RKO (cell line): ENCODE data around the gene ITGB5.
"Not testable (repeated sequence)": the region's sequence is repeated elsewhere in the genome, so short reads cannot be mapped to it uniquely, and the experiment has no call there.

Experiments used
- DNase-seq: peaks from one replicate; pipeline ENCODE4 v3.0.0-alpha.2; 2016; ENCODE audit warnings: low spot score

ITGB5 gene

DNA sequence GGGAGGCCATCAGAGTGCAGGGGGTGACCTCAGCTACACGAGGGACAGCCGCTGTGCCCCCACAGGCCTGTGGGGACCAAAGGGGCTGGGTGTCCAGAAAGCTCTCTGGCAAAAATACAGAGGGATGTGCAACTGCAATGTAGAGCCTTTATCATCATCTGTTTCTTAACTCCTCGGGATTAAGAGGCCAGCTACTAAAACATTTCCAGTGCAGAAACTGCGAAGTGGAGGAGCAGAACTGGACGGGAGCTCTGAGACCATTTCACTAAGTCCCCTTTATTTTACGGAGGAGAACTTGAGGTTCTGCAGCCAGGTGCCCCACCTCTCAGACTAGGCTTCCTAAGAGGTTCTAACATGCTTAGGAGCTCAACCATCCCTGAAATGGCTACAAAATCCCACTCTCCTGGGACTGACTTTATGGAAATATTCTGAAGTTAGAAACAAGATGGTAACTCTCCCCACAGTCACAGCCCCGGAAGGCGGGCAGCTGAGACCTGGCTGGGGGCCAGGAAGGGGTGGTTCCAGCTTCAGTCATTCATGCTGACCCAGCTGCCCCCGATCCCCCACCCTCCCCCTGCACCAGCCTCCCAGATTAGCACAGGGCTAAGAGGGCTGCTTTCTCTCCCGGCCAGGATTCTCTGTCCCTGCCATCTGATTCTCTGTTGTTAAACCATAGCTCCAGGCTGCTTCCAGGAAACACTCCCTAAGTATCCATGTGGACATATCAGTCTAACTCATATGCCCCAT is 116.7 kb downstream of the ITGB5 start:
- DNase-seq = no peak

DNA sequence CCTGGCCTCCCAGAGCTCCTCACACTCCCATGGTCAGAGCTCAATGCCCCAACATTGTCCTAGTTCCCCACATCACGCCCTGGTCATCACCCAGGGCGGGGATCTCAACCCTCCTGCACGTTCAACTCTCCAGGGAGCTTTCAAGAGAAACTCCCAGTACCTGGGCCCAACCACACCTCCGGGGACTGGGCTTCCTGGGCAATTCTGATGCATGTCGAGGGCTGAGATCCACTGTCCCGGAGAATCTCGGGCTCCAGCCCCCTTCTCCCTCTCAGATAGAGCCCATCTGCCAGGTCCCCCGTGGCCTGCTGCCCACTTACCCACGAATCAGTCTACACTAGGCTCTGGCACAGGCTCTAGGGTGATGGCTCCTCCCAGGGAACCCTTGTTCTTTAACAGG is 117.7 kb downstream of the ITGB5 start:
- no peak for DNase-seq

DNA sequence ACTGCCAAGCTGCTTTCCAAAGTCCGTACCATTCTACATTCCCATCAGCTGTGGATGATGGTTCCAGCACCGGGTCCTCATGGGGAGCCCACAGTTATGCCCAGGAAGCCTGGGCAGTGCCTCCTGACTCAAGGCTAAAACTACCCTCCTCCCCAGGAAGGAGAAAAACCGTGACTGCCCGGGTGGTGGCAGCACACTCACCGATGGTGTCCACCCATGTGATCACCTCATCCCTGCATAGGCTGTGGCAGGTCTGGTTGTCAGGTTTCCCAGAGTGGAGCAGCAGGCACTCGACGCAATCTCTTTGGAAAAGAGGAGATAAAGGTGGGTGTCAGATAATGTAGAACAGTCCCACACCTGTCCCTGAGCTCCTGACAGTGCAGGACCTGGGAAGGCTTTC is 118.4 kb downstream of the ITGB5 start:
- DNase-seq = no peak

DNA sequence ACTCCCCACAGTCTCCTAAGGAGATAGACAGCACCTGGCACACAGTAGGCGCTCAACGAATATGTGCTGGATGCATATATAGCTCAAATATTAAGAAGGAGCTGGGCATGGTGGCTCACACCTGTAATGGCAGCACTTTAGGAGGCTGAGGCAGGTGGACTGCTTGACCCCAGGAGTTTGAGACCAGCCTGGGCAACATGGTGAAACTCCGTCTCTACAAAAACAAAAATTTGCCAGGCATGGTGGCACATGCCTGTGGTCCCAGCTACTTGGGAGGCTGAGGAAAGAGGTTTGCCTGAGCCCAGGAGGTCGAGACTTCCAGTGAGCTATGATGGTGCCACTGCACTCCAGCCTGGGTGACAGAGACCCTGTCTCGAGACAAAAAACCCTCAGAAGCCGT is 119.5 kb downstream of the ITGB5 start:
- no peak for DNase-seq

DNA sequence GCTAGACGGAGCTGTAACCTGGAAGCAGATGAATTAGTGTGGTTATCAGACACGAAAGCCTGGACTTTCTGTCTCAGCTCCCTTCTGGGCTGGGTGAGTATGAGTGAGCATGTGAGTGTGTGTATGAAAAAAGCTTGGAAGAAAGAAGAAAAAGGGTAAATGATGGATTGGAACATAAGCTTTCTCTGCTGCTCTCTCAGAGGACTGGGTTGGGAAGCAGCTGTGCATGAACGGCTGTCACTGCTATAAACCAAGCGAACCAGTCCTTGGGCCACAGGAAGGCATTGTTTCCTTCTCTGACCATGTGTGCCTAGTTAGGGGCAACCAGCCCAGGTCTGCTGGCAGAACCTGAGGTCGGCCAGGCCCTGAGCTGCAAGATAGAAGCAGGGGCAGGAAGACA is 119.9 kb downstream of the ITGB5 start:
- DNase-seq = no peak

DNA sequence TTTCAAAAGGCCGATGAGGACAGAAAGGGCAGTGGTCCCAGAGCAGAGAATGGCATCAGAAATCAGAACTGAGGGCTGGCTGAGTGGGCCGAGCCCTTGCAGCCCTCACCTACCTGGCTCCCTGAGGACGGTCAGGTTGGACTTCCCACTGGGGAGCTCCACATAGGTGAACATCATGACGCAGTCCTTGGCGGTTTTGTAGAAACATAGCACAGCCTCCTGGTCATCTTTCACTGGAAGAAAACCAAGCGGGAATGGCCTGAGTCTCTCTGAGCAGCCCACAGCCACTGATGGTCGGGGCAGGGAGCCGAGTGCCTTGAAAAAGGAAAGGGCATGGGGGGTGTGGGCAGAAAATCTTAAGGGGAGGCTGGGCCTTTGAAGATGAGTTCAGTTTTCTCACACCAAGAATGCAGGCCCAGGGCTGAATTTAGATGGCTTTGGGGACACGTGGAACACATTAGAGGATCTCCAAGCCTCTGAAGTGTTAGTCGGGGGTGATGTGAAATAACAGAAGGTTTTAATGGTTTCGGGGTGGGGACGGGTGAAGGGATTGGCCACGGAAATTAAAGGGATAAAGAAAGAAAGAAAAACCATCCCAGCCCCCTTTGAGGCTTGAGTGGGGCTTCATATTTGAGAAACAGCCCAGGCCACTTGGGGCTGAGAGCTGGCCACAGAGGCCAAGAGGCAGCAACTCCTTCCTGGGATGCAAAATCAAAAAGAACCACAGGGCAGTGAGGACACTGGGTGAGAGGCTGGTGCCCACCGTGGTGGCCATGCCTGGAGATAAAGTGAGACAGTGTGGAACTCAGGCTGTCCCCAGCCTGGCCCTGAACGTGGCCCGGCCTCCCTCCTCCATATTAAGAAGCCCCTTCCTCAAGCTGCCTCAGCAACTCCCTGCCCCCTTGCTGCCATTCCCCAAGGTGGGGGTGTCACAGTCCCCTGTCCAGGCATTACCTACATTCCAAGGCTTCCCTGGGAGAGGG is 120.8 kb downstream of the ITGB5 start:
- DNase-seq = no peak

DNA sequence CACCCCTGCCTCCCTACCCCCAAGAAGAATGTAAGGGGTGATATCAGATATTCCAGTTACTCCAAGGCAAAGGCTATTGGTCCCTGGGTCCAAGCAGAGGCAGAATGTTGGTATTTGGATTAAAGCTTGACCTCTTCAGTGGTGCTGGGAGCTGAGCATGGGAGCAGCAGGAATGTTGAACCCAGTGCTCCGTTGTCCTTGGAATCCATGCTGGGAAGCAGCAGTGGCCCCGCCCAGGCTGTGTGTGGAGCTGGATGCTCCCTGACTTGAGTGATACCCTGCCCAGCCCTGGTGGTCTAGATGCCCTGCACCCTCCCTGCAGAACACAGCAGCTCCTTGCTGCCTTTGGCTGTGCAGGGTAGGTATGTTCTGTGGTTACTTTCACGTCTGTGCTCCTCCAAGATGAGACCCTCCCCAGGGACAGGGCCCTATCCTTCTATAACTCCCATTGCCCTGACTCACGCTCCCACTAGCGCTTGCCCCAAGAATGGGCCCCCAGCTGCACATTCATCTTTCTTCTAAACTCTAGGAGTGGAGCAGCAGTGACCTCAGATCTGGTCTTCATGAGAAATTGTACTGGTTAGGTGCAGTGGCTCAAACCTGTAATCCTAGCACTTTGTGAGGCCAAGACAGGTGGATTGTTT is 121.8 kb downstream of the ITGB5 start:
- DNase-seq = no peak

DNA sequence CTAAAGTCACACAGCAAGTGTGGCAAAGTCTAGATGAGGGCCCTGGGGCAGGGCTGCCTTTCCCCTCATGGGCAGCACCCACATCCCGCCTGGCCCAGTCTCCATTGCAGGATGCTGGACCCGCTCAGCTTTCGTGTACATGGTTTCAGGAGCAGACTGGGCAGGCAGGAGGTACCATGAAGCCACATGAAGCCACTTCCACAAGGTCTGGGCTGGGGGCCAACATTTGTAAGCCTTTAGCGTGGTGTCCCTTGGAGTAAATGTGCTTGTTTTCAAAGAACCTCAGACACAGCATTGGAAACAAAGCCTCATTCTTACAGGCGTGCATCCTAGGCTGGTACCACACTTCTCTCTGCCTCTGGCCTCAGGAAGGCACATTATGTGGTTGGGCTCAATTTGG is 122.4 kb downstream of the ITGB5 start:
- DNase-seq = no peak

DNA sequence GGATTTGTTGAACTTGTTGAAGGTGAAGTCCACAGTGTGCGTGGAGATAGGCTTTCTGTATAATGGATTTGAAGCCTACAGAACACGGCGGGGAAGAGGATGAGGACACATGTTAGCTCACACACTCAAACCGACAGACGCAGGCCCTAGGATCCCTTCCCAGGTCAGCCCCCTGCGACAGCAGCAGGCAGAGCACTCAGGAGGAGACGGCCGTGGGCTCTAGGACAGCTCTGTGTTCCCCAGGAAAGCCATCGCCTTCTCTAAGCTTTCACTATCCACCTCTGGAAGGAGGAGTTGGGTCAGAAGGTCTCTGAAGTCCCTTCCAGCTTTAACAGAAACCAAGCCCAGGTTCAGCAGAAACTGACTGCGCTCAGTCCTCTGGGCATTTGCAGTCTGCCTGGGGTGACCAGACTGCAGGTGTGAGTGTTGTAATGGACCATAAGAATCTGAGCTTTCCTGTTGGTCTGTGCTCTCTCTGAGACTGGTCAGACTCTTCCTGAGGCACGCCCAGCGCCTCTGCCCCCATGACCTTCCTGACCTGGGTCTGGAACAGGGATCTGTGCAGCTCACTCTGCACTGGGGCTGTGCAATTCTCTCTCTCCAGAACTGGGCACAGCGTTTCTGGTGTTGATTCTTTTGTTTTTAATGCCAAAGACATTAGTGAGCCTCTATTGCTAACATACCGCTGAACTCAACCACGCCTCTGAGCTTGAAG is 123.4 kb downstream of the ITGB5 start:
- no peak for DNase-seq

DNA sequence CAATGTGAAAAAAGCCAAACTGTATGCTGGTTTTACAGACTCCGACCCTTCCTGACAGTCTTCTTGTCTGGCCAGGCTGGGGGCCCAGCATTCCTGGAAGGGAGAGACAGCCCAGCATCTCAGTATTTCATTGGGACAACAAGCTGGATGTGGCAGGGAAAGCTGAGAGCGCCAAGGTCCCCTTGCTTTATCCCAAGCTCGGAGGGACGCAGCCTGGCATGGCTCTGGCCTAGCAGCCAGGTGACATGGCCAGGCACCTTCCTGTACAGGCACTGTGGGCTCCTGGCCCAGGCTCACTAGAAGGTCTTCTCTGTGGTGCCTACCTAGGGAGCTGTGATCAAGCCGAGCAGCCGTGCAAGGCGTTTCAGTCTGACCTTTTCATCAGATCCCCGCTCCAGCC is 124.0 kb downstream of the ITGB5 start:
- no peak for DNase-seq

DNA sequence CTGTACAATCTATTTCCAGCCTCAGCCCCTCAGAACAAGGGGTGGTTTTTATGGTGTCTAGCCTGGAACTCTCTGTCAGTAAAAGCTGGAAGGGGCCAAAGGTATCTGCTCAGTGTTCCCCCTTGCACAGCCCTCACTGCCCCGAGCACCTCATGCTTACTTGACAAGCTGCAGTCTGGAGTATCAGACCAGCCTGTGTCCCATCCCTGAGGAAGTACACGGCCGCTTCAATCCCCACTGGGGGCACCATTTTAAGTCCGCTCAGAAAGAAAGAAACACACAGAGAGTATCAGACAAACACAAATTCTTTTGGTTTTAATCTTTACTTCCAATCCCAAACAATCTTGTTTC is 124.5 kb downstream of the ITGB5 start:
- DNase-seq = no peak

DNA sequence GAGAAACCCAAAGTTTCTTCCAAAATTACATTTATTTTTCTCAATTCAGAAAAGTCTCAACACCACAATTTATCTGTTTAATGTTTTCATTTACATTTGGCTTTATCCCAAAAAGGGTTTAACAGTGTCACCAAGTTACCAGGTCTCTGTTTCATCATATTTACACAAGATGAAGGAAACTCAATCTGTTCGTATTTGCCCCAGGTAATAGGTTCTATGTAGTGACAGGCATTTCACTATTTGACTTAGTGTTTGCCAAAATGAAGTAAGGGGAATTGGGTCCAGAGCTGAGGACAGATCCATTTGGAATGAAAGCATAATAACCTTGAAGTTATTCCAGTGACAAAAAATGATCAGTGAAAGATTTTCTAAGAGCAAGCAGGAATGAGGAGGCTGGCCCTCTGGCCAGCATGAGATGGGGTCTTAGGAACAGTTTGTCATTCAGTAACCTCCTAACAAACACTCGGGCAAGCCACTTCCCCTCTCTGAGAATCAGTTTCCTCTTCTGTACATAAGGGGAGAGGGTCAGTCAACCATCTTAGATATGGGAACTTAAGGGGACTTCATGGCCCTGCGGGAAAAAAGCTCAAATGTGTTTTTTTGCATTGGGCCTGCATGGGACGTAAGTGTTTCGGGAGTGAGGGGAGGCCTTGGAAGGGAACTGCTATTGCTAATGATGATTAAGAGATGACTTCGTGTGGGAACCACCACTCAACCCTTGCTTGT is 125.1 kb downstream of the ITGB5 start:
- DNase-seq = no peak

DNA sequence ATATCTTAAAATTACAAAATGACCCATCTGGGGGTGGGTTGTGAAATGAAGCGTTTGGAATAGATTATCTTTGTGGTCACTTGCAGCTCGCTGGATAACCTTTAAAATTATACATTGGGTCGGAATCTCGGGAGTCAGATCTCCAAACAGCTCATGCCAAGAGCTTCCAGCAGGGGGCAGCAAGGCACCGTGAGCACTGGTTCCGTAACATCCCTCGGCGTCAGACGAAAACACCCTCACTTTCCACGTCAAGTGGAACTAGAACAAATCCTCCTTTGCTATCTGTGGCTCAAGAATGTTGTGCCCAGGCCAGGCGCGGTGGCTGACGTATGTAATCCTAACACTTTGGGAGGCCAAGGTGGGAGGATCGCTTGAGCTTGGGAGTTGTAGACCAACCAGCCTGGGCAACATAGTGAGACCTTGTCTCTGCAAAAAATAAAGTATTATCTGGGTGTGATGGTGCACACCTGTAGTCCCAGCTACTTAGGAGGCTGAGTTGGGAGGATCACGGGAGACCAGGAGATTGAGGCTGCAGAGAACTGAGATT is 125.8 kb downstream of the ITGB5 start:
- DNase-seq = peak; percentile 72

DNA sequence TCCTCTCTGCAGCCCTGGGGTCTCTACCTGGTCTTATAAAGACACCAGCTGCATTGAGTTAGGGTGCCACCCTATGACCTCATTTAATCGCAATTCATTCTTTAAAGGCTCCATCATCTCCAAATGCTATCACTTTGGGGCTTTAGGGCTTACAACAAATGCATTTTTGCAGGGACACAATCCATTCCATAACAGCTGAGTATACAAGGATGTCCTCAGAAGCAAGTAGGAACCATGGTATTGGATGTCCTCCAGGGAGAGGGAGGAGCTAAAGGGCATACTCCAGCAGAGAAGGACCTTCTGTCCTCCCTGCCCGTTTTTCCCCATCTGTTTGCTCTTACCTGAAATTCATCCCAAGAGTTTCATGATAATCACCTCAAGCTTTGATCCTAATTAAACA is 126.6 kb downstream of the ITGB5 start:
- no peak for DNase-seq

DNA sequence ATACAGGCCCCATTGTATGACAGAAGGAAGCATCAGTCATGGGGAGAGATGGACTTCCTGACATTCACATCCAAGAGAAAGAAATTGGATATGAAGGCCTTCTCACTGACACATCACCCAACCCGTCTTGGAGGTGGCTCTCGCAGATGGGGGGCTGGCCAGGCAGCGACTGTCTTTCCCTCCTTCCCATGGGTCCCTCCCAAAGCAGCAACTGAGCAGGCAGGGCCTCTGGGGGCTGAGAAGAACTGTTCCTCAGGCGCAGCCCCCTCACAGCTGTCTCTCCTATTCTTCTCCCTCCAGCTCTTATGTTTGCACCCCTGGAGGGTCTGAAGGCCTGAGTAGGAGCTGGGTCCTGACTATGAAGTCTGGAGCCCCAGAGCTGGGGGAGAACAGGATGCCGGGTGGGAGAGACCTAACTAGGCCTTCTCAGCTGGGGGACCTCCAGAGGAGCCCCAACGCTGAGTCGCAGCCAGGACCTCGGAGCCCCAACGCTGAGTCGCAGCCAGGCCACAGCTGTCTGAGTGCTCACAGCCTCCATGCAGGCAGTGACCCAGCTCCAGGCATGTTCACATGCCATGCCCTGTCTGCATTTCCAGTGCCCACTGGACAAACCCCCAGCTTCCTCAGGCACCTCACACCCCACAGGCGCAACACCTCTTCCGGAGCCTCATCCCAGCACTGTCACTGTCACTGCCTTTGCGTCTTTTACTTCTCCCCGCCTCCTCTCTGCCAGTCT is 127.3 kb downstream of the ITGB5 start:
- no peak for DNase-seq

DNA sequence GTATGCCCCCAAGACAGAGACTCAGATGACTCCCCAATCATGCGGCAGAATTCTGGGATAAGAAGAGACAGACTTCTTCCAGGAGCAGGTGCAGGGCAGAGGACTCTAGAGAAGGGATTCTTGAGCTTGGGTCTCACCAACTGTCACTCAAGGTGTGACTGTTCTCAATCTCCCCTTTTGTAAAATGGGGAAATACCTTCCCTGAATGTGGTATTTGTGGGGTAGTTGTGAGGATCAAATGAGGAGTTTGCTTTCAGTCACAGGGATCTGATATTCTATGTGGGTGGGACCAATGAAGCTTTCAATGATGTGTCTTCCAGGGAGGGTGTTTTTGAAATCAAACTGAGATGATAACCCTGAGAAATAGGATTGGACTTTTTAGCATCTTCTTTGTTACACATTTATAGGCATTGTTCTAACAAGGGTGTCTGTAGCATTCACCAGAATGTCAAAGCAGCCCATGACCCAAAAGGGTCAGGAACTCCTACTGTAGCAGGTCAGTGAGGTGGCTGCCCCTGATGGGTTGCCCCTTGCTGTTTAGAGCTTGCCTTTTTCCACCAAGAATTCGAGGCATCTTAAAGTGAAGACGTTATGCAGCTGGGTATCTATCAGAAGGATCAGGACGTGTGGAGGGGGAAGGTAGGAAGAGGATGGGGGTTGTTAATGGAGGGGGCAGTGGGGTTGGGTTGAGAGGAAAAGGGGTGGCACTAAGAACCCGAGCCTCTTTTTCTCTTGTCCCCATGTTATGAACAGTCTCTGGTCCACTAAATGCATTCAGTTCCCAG is 128.1 kb downstream of the ITGB5 start:
- no peak for DNase-seq

DNA sequence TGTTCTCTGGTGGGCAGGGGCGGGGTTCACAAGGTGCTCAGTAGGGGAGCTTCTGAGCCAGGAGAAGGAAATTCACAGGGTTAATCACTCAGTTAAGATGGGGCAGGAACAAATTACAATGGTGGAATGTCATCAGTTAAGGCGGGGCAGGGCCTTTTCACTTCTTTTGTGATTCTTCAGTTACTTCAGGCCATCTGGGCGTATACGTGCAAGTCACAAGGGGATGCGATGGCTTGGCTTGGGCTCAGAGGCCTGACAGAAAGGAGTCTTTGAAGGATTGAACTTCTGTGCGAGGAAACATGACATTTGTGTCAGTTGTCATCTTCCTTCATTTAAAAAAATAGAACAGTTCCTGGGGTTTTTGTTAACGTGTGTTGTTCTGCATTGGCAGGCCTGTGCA is 129.2 kb downstream of the ITGB5 start:
- not testable (repeated sequence) for DNase-seq

DNA sequence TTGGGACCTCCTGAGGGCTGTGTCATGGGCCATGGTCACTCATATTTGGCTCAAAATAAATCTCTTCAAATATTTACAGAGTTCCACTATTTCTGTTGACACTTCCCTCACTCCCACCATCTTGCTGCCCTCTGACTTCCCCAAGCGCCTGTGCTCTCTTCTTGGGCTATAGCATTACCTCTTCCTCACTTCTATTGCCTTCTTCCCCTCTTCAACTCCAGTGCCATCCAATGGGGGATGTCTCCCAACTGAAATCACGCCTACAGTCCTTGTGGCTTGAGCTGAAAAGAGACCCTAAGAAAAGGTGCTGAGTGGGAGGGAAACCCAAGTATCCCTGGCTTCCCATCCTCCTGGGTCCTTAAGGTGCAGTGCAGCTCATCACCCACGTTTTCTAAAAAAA is 135.1 kb downstream of the ITGB5 start:
- DNase-seq = no peak

DNA sequence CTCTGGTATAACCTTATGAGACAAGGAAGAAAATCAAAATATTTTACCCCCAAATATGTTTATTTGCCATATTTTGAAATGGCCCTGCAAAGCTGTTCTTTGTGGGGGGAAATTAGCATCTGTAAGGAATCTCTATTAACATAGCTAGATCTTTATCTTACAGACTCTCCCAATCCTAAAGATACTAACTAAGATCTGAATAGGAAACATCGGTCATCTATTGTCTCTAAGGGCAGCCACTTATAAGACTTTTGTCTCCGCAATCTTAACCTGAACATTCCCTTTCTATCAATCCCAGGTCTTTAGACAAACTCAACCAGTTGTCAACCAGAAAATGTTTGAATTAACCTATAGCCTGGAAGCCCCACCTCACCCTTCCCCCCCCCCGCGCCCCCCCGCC is 135.7 kb downstream of the ITGB5 start:
- no peak for DNase-seq

DNA sequence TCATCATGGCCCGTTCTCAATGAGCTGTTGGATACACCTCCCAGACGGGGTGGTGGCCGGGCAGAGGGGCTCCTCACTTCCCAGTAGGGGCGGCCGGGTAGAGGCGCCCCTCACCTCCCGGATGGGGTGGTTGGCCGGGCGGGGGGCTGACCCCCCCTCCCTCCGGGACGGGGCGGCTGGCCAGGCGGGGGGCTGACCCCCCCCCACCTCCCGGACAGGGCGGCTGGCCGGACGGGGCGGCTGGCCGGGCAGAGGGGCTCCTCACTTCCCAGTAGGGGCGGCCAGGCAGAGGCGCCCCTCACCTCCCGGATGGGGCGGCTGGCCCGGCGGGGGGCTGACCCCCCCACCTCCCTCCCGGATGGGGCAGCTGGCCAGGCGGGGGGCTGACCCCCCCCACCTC is 137.3 kb downstream of the ITGB5 start:
- DNase-seq = not testable (repeated sequence)
